ENCODE data around the gene PAK5. TPM values are rescaled to one million over a fixed set of nuclear protein-coding genes. Genes with fewer than 3 reads are reported as not detected.

PAK5 gene
- total and polyA plus RNA-seq, 4 donors: 0.03 to 0.51 (median 0.16) TPM

- Histone ChIP-seq H3K4me1 (ENCODE audit: control insufficient read depth in 5 of 5, insufficient read depth in 5 of 5, low read length in 5 of 5) (peaks cover 0 to 26% (median 5%) of the 10 kb centered on the region in 5 donors), H3K36me3 (ENCODE audit: control insufficient read depth in 4 of 4, insufficient read depth in 4 of 4, low read length in 4 of 4) (no peaks in the 10 kb centered on the region), H3K4me3 (no peak overlapping the region), H3K27ac (ENCODE audit: low read depth in 1 of 2, low read length in 1 of 2) (no peak overlapping the region), H3K27me3 (ENCODE audit: control insufficient read depth in 3 of 3, insufficient read depth in 3 of 3, low read length in 2 of 3) (peaks cover 6 to 83% (median 67%) of the 10 kb centered on the region in 3 donors), H3K9ac (ENCODE audit: insufficient read depth in 1 of 2, low read length in 2 of 2) (no peak overlapping the region), H3K9me3 (ENCODE audit: control insufficient read depth in 4 of 4, insufficient read depth in 3 of 4, low read length in 3 of 4) (peaks cover 0 to 5% (median 0%) of the 10 kb centered on the region in 4 donors)
- ATAC-seq (ENCODE audit: insufficient read depth, low FRiP score): no peak
- TF ChIP-seq, protein P1, sequence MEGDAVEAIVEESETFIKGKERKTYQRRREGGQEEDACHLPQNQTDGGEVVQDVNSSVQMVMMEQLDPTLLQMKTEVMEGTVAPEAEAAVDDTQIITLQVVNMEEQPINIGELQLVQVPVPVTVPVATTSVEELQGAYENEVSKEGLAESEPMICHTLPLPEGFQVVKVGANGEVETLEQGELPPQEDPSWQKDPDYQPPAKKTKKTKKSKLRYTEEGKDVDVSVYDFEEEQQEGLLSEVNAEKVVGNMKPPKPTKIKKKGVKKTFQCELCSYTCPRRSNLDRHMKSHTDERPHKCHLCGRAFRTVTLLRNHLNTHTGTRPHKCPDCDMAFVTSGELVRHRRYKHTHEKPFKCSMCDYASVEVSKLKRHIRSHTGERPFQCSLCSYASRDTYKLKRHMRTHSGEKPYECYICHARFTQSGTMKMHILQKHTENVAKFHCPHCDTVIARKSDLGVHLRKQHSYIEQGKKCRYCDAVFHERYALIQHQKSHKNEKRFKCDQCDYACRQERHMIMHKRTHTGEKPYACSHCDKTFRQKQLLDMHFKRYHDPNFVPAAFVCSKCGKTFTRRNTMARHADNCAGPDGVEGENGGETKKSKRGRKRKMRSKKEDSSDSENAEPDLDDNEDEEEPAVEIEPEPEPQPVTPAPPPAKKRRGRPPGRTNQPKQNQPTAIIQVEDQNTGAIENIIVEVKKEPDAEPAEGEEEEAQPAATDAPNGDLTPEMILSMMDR (IDR thresholded peaks at IDR 0.05; ENCODE audit: control extremely low read depth, extremely low read depth): no peak
- DNase-seq: peak; percentile 67 to 89 (median 76)
- WGBS, 2 donors: 7 to 11% methylated on average over 28 of the region's 28 CpGs
Observed at GRCh38 chr20:9516234-9516871, 322.5 kb downstream of the PAK5 start.

- DNase-seq: peak in 1 of 3 donors; percentile 26
- Histone ChIP-seq H3K27me3 (ENCODE audit: control insufficient read depth in 3 of 3, insufficient read depth in 3 of 3, low read length in 2 of 3) (peaks cover 6 to 89% (median 72%) of the 10 kb centered on the region in 3 donors), H3K9ac (ENCODE audit: insufficient read depth in 1 of 2, low read length in 2 of 2) (no peak overlapping the region), H3K4me3 (no peak overlapping the region), H3K27ac (ENCODE audit: low read depth in 1 of 2, low read length in 1 of 2) (no peak overlapping the region), H3K36me3 (ENCODE audit: control insufficient read depth in 4 of 4, insufficient read depth in 4 of 4, low read length in 4 of 4) (no peaks in the 10 kb centered on the region), H3K9me3 (ENCODE audit: control insufficient read depth in 4 of 4, insufficient read depth in 3 of 4, low read length in 3 of 4) (peaks cover 0 to 5% (median 0%) of the 10 kb centered on the region in 4 donors), H3K4me1 (ENCODE audit: control insufficient read depth in 5 of 5, insufficient read depth in 5 of 5, low read length in 5 of 5) (peaks cover 0 to 26% (median 5%) of the 10 kb centered on the region in 5 donors)
- TF ChIP-seq, protein P1 (IDR thresholded peaks at IDR 0.05; ENCODE audit: control extremely low read depth, extremely low read depth): no peak
- no peak for ATAC-seq (ENCODE audit: insufficient read depth, low FRiP score)
- WGBS, 2 donors: 3 to 6% methylated on average over 38 of the region's 38 CpGs
Observed at GRCh38 chr20:9515741-9516233, 323.1 kb downstream of the PAK5 start.

- no peak overlapping the region for H3K9ac ChIP-seq (ENCODE audit: insufficient read depth in 1 of 2, low read length in 2 of 2)
- no peak overlapping the region for H3K4me3 ChIP-seq
- H3K27me3 ChIP-seq (ENCODE audit: control insufficient read depth in 3 of 3, insufficient read depth in 3 of 3, low read length in 2 of 3): peaks cover 6 to 89% (median 75%) of the 10 kb centered on the region in 3 donors
- ATAC-seq (ENCODE audit: insufficient read depth, low FRiP score): no peak
- H3K36me3 ChIP-seq (ENCODE audit: control insufficient read depth in 4 of 4, insufficient read depth in 4 of 4, low read length in 4 of 4): no peaks in the 10 kb centered on the region
- 9 to 10% methylated on average over 13 of the region's 13 CpGs for WGBS, 2 donors
- peak in 1 of 3 donors; percentile 23 for DNase-seq
- H3K9me3 ChIP-seq (ENCODE audit: control insufficient read depth in 4 of 4, insufficient read depth in 3 of 4, low read length in 3 of 4): peaks cover 0 to 5% (median 0%) of the 10 kb centered on the region in 4 donors
- TF ChIP-seq, protein P1 (IDR thresholded peaks at IDR 0.05; ENCODE audit: control extremely low read depth, extremely low read depth): no peak
- H3K27ac ChIP-seq (ENCODE audit: low read depth in 1 of 2, low read length in 1 of 2): no peak overlapping the region
- H3K4me1 ChIP-seq (ENCODE audit: control insufficient read depth in 5 of 5, insufficient read depth in 5 of 5, low read length in 5 of 5): peaks cover 0 to 26% (median 5%) of the 10 kb centered on the region in 5 donors
Observed at GRCh38 chr20:9515214-9515585, 323.7 kb downstream of the PAK5 start.
